ENCODE results near the gene P3H2.

GRCh38 chr3:189952272-189952671 lies 168.4 kb downstream of the P3H2 start:
- TF ChIP-seq CTCF (conservative IDR thresholded peaks at IDR 0.05; ENCODE audit: low read depth, low read length): no peak
- TF ChIP-seq SMC3 (IDR thresholded peaks at IDR 0.05; ENCODE audit: low read depth, low read length): no peak

Measured in IMR-90 (cell line).